Activated gamma-delta T cell treated with Interleukin-2 at 50 U/mL for 16 hours (primary cell): ENCODE measurements around the gene ATRIP.

Experiments
- DNase-seq: peaks from one replicate; pipeline ENCODE4 v3.0.0-alpha.2; 2020

The ATRIP gene

DNA sequence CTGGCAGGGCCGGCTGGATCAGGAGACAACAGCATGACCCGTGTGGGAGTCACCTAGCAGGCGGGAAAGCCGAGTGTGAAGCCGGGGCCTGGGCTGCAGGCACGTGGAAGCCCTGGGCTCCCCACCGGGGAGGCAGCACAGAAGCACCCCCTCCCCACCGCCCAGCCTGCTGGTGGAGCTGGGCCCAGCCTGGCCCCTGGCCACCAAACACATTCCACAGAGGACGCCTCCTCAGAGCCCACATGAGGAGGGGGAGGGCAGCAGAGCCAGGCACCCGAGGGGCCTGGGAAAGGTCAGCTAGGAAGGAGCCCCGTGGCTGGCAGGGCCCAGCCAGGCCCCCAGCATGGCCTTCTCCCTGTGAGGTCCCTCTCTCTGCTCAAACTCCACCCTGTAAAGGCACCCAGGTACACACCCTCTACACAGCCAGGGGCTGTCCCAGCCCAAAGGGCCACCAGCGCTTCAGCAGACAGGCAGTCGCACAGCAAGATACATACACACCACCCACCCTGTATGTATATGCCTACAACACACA is 21.2 kb upstream of the ATRIP start:
- DNase-seq, result no peak

GRCh38 chr3:48426401-48426909 is 20.1 kb upstream of the ATRIP start:
- DNase-seq, result no peak

DNA sequence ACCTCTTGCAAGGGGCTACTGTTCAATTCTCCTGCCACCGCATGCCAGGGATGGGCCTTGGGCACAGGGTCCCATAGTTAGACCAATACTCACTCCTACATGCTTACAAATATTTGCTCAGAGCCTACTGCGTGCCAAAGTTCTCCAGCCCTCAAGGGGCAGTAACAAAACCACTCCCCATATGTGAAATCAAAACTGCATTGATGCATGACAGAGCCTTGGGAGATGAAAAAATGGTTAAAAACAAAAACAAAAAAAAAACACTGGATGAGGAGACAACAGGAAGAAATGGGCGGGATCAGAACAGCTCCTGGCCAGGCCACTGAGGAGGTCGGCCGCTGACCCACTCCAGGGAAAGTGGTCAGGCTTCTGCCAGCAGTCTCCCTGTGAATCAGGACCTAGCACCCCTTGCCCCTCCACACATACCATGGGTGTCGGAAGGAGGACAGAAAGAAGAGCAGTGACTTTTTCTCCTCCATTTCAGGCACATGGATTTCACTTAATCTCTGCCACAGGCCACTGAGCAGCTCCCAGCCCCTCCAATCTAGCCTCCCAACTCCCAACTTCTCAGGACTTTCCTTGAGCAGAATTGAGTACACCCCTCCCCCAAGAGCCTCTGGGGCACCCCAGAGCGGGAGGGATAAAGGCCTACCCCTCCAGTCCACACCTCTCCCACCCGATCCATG is 19.4 kb upstream of the ATRIP start:
- DNase-seq, result no peak

DNA sequence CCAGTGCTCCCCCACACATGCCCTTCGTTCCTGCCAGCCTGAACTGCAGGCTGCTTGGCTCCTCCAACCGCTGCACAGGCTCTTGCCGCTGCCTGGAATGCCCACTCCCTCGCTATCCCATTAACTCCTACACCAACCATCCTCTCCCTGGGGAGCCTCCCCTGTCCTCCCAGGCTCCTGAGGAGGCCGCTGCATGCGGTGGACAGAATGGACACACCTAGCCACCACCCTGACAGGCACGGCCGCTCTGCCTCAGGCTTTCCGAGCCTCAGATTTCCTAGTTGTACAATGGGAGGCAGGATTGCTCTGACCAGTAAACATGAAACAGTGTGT is 18.9 kb upstream of the ATRIP start:
- no peak for DNase-seq

GRCh38 chr3:48428088-48428571 is 18.4 kb upstream of the ATRIP start:
- DNase-seq, result no peak

DNA sequence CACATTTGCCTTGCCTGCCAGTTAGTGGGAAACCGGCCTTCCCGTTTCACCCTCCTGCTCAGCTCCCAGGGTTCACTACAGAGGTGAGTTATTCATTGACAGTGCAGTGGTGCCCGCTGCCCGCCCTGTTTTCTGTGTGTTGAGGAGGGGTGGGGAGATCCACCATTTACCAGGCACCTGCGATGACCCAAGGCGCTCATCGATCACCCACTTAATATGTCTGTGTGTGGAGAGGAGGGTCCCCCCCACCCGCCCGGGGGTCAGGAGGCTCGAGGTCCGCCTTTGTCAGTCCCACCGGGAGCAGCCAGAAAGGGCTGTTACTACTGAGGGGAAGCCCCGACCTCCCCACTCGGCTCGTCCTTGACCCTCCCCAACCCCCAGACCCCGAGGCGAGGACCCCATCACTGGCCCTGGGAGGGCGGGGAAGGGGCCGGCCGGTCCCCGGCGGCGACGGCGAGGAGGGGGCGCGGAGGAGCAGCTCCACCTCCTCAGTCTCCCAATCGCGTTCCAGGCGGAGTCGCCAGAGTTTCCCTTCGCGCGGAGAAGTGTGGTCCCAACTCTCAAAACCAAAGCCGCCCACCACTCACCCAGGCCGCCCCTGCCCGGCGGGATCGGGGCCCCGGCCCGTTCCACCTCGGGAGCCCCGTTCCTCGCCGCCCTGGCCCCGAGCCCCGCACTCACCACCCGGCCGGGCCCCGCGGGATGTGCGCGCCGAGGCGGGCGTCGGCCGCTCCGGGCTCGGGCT is 17.8 kb upstream of the ATRIP start:
- DNase-seq, result no peak

DNA sequence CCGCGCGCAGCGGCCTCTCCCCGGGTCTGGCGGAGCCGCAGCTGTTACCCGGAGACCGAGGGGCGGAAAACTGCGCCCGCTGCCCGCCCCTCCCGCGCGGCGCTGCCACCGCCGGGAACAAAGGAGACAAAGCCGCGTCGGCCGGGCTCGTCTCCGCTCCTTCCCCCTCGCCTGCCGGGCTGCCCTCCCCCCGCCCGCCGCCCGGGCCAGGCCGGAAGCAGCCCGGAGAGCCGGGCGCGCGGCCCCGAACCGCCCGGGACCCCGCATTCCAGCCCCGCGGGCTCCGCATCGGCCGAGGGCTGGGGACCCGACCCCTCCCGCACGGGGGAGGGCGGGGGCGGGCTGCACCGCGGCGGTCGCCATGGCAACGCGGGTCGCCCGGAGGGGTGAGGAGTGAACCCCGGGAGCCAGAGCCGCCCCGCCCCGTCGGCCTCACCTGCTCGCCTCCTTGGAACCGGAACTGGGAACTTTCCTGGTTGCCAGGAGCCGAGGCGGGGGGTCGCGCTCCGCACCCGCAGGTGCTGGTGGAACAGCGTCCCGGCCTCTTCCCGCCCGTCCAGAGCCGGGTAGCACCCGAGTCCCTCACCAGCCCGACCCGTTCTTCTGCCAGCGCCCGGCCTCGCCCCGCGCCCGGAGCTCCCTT is 17.1 kb upstream of the ATRIP start:
- DNase-seq, result peak; percentile 53

DNA sequence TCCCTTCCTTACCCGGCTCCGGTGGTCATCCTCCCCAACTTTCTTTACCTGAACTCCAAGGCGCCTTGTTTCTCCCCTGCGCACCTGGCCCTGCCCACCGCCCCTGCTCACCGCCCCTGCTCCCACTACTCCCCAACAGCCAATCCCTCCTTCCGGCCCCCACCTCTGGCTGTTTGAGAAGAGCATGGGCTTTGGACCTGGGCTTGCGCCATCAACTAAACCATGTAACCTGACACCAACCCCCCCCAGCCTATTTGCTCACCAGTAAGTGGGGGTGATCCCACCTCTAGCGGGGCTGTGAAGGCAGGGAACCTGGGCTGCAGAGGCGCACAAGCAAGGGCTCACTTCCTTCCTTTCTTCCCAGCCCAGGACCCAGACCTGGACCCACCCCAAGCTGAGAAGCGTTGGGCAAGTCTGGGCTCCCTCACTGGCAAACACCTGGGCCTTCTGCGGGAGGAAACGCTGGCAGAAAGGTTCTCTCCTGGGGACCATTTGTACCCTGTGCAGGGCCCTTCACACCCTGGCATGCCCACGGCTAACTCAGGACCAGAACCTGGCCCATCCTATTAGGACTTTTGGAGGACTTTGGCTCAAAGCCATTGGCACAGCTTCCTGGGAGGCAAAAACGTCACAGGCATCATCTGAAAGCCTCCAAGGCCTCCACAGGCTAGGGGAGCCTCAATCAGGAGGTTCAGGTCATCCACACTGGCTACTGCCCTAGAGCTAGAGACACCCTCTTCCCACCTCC is 16.4 kb upstream of the ATRIP start, which contains the start of gene PLXNB1:
TSS of gene PLXNB1 (minus strand) at position 127 of the 748 bp plus-strand sequence. CDS start 5,475 bp downstream, outside the sequence.
- no peak for DNase-seq

GRCh38 chr3:48430708-48431101 is 15.8 kb upstream of the ATRIP start:
- DNase-seq, result no peak

DNA sequence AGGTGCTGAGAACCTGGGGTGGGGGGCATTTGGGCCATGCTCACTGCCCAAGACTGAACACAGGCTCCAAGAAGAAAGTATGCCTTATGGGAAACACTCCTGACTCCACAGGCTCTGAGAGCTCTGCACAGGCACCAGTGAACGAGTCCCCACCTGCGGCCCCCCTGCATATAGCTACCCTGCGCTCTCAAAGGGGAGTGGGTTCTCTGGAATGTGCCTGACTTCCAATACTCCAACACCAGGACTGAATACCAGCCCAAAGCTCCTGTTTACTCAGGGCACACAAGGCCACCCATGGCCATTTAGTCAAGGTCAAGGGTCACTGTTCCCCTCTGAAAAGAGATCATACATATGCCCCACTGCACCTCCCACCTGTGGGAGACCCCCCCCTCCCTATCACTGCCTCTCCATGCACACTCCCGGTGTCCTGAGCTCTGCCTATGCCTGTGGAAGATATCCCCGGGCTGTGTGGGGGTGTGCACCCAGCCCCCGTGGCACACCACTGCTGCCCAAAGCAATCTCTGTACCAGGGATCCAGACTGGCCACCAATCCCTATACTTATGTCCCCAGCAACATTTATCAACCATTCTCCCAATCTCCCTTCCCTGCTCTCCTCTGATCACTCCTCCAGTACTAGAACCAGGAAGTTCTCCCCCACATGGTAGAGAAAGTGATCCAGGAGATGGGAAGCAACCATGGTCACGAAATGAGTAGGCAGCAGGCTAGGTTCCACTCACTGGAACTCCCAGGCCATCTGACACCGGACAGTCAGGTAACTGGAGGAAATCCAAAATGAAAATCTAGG is 15.1 kb upstream of the ATRIP start:
- DNase-seq, result no peak

DNA sequence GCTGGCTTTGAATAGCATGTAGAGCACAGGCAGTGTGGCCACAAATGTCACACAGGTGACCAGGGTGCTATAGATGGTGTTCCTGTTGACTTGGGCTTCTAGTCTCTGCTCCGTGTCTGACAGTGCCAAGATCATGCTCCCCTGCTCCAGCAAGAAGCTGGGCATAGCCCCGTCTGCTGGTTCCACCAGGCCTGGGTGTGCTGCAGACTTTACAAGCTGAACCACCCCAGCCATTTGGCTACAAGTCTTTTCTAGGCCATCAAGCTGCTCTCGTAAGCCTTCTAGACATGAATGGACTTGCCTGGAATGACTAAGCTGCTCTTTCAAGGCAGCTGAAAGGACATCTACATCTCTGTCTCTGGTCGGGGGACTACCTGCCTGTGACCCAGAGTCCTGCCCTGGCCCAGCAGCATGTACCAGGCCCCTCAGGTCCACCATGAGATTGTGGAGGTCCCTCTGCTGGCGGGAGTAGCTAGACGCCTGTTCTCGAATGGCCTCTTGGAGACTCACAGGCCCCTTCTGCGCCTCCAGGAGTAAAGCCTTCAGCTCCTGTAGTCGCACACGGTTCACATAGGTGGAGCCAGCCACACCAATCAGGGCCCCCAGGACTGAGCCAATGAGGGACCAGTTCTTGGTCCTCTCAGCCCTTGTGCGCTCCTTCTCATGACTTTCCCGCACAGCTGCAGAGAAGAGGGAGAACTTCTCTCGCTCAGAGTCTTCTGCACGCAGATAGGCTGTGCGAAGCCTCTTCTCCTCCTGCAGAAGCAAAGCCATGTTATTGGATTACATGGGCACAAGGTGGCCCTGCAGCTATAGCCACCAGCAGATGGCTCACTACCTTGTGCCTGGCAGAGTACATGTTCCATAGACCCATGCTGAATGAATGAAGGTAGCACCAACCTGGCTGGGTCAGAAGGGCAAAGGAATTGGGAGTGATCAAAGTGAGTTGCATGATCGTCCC is 13.8 kb upstream of the ATRIP start:
- no peak for DNase-seq

DNA sequence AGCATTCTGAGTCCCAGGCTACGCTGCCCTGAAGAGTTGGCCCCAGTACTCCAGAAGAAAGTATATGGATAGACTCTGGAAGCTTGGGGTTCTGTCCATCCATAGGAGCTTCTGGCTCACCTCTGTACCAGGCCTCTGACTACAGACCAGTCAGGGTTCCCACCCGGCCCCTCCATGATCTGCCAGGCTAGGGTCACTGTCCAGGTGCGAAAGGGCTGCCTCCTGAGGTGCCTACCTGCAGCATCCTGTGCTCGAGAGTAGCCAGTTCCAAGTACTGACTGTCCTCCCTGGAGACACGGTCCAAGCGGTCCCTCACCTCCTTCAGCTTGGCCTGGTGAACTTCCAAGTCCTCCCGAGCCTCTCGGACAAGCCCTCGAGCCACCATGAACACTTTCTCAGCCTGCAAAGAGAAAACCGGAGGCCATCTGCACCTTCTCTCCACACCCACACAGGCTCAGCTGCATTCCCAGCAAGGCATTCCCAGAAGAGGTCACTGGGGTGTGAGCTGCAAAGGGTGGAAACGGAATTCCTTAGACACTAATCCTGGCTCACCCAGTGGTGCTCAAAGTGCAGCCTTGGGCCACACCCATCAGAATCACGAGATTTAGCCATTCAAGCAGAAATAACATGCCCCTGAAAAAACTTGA is 12.9 kb upstream of the ATRIP start:
- DNase-seq, result no peak

DNA sequence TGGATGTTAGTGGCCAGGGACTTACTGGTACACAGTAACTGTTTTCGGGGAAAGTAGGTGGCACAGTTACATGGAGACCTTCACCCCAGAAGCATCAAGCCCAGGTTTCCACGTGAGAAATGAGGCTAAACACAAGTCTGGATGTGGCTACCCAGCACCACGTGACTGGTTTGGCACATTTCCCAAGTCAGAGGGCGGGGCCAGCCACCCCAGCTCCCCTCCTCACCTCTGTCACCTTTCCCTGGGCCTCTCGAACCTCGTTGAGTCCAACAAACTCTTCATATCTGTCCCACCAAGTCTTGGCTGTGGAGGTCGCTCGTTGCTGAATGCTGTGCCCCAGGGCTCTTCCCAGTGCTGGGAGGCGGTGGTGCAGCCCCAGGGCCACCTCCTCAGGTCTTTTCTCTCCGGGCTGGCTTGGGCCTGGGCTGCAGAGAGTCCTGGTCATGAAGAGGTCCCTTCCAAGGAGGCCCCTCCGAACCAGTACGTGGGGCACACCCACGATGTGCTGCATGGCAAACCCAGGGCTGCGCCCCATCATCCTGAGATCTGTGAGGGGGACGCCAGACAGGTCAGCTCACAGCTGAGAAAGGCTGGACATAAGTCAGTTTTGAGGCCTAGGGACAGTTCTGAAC is 11.8 kb upstream of the ATRIP start:
- DNase-seq, result no peak

DNA sequence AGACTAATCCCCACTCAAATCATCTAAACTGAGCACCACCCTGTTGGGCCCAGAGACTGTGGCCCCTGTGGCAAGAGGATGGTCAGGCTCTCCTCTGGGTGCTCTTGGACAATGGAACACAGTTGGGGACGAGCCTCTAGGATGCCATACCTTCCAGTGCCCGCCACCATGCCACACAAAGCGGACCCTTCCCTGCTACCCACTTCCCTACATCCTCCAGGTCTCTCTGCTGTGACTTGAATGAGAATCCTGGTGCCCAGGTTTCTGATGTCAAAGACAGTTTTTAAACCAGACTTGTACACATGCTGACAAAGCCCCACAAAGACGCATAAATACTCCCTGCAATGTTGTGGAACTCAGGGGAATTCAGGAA is 11.3 kb upstream of the ATRIP start:
- DNase-seq, result no peak

- peak; percentile 89 for DNase-seq
Observed at GRCh38 chr3:48435774-48436476, 10.6 kb upstream of the ATRIP start.

DNA sequence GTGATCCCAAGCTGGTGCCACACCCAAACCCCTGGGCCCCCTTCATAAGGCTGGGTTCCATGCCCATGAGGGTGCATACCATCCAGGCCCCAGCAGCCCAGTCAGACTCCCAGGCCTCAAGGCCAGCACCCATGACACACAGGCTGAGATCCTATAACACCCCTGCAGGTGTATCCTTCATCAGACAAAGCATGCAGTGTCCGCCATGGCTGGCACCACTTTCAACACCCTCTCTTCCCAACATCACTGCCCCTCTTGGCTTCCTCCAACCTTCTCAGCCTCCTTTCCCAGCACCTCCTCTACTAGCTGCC is 10.1 kb upstream of the ATRIP start:
- DNase-seq, result no peak

DNA sequence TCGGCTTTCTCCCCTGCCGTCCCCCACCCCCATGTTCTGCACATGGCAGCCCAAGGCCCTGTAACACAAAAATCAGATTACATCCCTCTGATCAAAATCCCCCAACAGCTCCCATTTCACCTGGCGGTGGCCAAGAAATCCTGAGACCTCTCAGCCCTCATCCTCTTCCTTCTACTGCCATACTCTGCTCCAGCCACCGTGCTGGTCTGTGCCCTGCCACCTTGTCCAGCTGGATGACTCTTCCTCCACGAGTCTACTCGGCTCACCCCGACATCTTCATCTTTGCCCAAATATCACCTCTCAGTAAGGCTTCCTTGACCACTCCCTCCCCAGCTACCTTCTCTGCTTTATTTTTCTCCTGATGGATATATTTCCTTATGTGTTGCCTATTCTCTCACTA is 9.7 kb upstream of the ATRIP start:
- DNase-seq, result no peak

DNA sequence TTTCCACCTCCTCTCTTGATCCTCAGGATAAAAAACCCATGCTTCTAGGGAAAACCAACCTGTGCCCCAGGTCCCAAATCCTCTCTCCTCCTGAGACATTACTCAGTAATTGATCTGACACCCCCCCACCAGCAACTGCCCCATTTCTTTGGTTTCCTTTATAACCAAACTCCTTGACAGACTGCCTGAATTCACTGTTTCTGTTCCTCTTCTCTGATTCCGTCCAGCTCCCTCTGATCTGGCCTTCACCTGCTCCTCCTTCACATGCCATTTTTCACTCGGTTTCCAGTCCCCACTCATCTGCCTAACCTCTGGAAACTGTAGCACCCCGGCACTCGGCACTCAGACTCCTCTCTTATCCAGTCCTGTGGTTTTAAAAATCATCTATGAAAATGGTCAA is 8.7 kb upstream of the ATRIP start:
- DNase-seq, result no peak
